H9 (cell line): ENCODE measurements around the gene CCDC63. TPM values are rescaled to one million over a fixed set of nuclear protein-coding genes. Genes with fewer than 3 reads are reported as not detected.
A peak's percentile ranks its signal among the peaks of the same experiment; 100 is the strongest.

Experiments
- DNase-seq: peaks from one replicate; pipeline ENCODE4 v3.0.0-alpha.2; 2017
- H2AFZ ChIP-seq: one replicate; pipeline ENCODE4 v1.6.1; 2013; ENCODE audit warnings: mild to moderate bottlenecking, low read length, control low read depth, moderate library complexity
- H2AK5ac ChIP-seq: 2 replicates; pipeline ENCODE4 v1.6.1; 2013; ENCODE audit warnings: low read length, control low read depth, mixed read lengths; ENCODE audit not compliant: insufficient read length
- H2BK120ac ChIP-seq: one replicate; pipeline ENCODE4 v1.6.1; 2013; ENCODE audit warnings: low read depth, mild to moderate bottlenecking, low read length, control low read depth, inconsistent platforms; ENCODE audit not compliant: poor library complexity, severe bottlenecking
- H2BK12ac ChIP-seq: 2 replicates; pipeline ENCODE4 v1.6.1; 2013; ENCODE audit warnings: low read length, control low read depth, mixed read lengths, low read depth; ENCODE audit not compliant: insufficient read length
- H2BK15ac ChIP-seq: 2 replicates; pipeline ENCODE4 v1.6.1; 2013; ENCODE audit warnings: low read depth, low read length, control low read depth
- H2BK20ac ChIP-seq: one replicate; pipeline ENCODE4 v1.6.1; 2013; ENCODE audit warnings: low read depth, mild to moderate bottlenecking, low read length, control low read depth, inconsistent platforms; ENCODE audit not compliant: poor library complexity, severe bottlenecking
- H2BK5ac ChIP-seq: 2 replicates; pipeline ENCODE4 v1.6.1; 2013; ENCODE audit warnings: low read length, control low read depth, mixed read lengths; ENCODE audit not compliant: insufficient read length
- H3K14ac ChIP-seq: 2 replicates; pipeline ENCODE4 v1.6.1; 2013; ENCODE audit warnings: low read length, control low read depth; ENCODE audit not compliant: insufficient read depth
- H3K18ac ChIP-seq: 2 replicates; pipeline ENCODE4 v1.6.1; 2013; ENCODE audit warnings: low read depth, mild to moderate bottlenecking, mixed read lengths, low read length, control low read depth; ENCODE audit not compliant: insufficient read length
- H3K23ac ChIP-seq: 2 replicates; pipeline ENCODE4 v1.6.1; 2013; ENCODE audit warnings: low read length, control low read depth, mixed read lengths, low read depth; ENCODE audit not compliant: insufficient read length
- H3K23me2 ChIP-seq: 2 replicates; pipeline ENCODE4 v1.6.1; 2013; ENCODE audit warnings: low read depth, mild to moderate bottlenecking, mixed read lengths, low read length, control low read depth; ENCODE audit not compliant: insufficient read length, poor library complexity, severe bottlenecking
- H3K27ac ChIP-seq: 2 replicates; pipeline ENCODE4 v1.5.1; 2013; ENCODE audit warnings: low read length, control low read depth, mixed read lengths, low read depth; ENCODE audit not compliant: insufficient read length
- H3K27me3 ChIP-seq: 2 replicates; pipeline ENCODE4 v1.6.1; 2013; ENCODE audit warnings: low read length, control low read depth, inconsistent platforms; ENCODE audit not compliant: insufficient read depth
- H3K4ac ChIP-seq: 2 replicates; pipeline ENCODE4 v1.6.1; 2013; ENCODE audit warnings: low read depth, mild to moderate bottlenecking, control low read depth, inconsistent platforms, low read length, moderate library complexity
- H3K4me1 ChIP-seq: 2 replicates; pipeline ENCODE4 v1.6.1; 2013; ENCODE audit warnings: low read length, control low read depth, inconsistent platforms; ENCODE audit not compliant: insufficient read depth
- H3K4me2 ChIP-seq: 2 replicates; pipeline ENCODE4 v1.6.1; 2013; ENCODE audit warnings: low read length, control low read depth, mixed read lengths; ENCODE audit not compliant: insufficient read length, insufficient read depth
- H3K56ac ChIP-seq: 2 replicates; pipeline ENCODE4 v1.6.1; 2013; ENCODE audit warnings: low read depth, mild to moderate bottlenecking, mixed read lengths, low read length, control low read depth; ENCODE audit not compliant: insufficient read length
- H3K79me1 ChIP-seq: 2 replicates; pipeline ENCODE4 v1.6.1; 2013; ENCODE audit warnings: low read depth, mild to moderate bottlenecking, moderate library complexity, low read length, control low read depth, inconsistent platforms; ENCODE audit not compliant: insufficient read depth, poor library complexity, severe bottlenecking
- H3K79me2 ChIP-seq: 2 replicates; pipeline ENCODE4 v1.6.1; 2013; ENCODE audit warnings: low read length, control low read depth, inconsistent platforms; ENCODE audit not compliant: insufficient read depth
- H3K9ac ChIP-seq: 2 replicates; pipeline ENCODE4 v1.6.1; 2013; ENCODE audit warnings: low read length, control low read depth, mixed read lengths; ENCODE audit not compliant: insufficient read length; ENCODE audit errors: extremely low read depth
- H3K9me3 ChIP-seq: one replicate; pipeline ENCODE4 v1.6.1; 2013; ENCODE audit warnings: low read depth, low read length, inconsistent platforms; ENCODE audit not compliant: control insufficient read depth
- H3T11ph ChIP-seq: one replicate; pipeline ENCODE4 v1.6.1; 2013; ENCODE audit warnings: mild to moderate bottlenecking, low read length, control low read depth, inconsistent platforms
- H4K20me1 ChIP-seq: one replicate; pipeline ENCODE4 v1.6.1; 2013; ENCODE audit not compliant: control insufficient read depth, insufficient read length, insufficient read depth
- H4K5ac ChIP-seq: 2 replicates; pipeline ENCODE4 v1.6.1; 2013; ENCODE audit warnings: low read depth, mild to moderate bottlenecking, mixed read lengths, low read length, control low read depth; ENCODE audit not compliant: insufficient read length
- H4K8ac ChIP-seq: replicated peaks from 2 replicates; pipeline ENCODE4 v1.6.1; 2013; ENCODE audit warnings: low read length, control low read depth, mixed read lengths, low read depth; ENCODE audit not compliant: insufficient read length
- H4K91ac ChIP-seq: 2 replicates; pipeline ENCODE4 v1.6.1; 2013; ENCODE audit warnings: low read depth, mild to moderate bottlenecking, moderate library complexity, mixed read lengths, low read length, control low read depth; ENCODE audit not compliant: insufficient read length
- H3K27ac Mint-ChIP-seq, 3 experiments: 2 replicates in 2 of 3; 3 replicates in 1 of 3; pipeline ENCODE4 v1.8.0; 2020 to 2021; ENCODE audit warnings: mixed read lengths in 3 of 3, mild to moderate bottlenecking in 1 of 3, moderate library complexity in 1 of 3
- H3K27me3 Mint-ChIP-seq: 2 replicates; pipeline ENCODE4 v1.8.0; 2021; ENCODE audit warnings: low read depth, mild to moderate bottlenecking, moderate library complexity, mixed read lengths
- H3K36me3 Mint-ChIP-seq, 3 experiments: 2 replicates in 2 of 3; 3 replicates in 1 of 3; pipeline ENCODE4 v1.8.0; 2020 to 2021; ENCODE audit warnings: low read depth in 3 of 3, mixed read lengths in 3 of 3; ENCODE audit not compliant: insufficient read depth in 1 of 3
- H3K4me1 Mint-ChIP-seq, 2 experiments: 2 replicates each; pipeline ENCODE4 v1.8.0; 2020; ENCODE audit warnings: mixed read lengths in 2 of 2
- H3K4me3 Mint-ChIP-seq, 2 experiments: 2 replicates in 1 of 2; 3 replicates in 1 of 2; pipeline ENCODE4 v1.8.0; 2020 to 2021; ENCODE audit warnings: mild to moderate bottlenecking in 2 of 2, mixed read lengths in 2 of 2, moderate library complexity in 1 of 2
- H3K9me3 Mint-ChIP-seq, 2 experiments: 2 replicates in 1 of 2; 3 replicates in 1 of 2; pipeline ENCODE4 v1.8.0; 2020; ENCODE audit warnings: mild to moderate bottlenecking in 2 of 2, mixed read lengths in 2 of 2, moderate library complexity in 1 of 2
- CTCF ChIP-seq: fragments of 200-600 bp; sonication (generic); conservative IDR thresholded peaks from 3 replicates; pipeline ENCODE4 v1.8.0; 2021; ENCODE audit warnings: antibody characterized with exemption, mild to moderate bottlenecking
- WGBS: extraction: QIAGEN DNeasy Blood & Tissue Kit; methylation state at CpG from one replicate; pipeline ENCODE4 v1.1.7; 2013; ENCODE audit warnings: missing lambda C conversion rate, low lambda C conversion rate, mixed read lengths; ENCODE audit not compliant: insufficient read length; ENCODE audit errors: extremely low coverage; 5-methylcytosine and 5-hydroxymethylcytosine counted together
- total RNA-seq: library from RNA; stranded (reverse); gene quantifications from 2 replicates; pipeline ENCODE4 v1.2.1, GENCODE V29; 2021

CCDC63 gene
- total RNA-seq, 1 experiment from 2014 or later, result 0.77 TPM

- Histone ChIP-seq H2BK15ac (no peak overlapping the region), H2AFZ (no peak overlapping the region), H2BK120ac (no peak overlapping the region), H2BK20ac (no peak overlapping the region), H3K79me1 (no peaks in the 10 kb centered on the region), H3K79me2 (no peaks in the 10 kb centered on the region), H3K18ac (no peak overlapping the region), H4K91ac (no peak overlapping the region), H3K9ac (no peak overlapping the region), H3K23me2 (no peaks in the 10 kb centered on the region), H3K56ac (no peak overlapping the region), H4K5ac (no peak overlapping the region), H3T11ph (no peak overlapping the region), H2BK12ac (no peak overlapping the region), H4K20me1 (no peaks in the 10 kb centered on the region), H2BK5ac (no peak overlapping the region), H3K14ac (no peak overlapping the region; the same call in 1 of the 2 replicates), H3K4ac (no peak overlapping the region), H3K27ac (no peak overlapping the region), H3K9me3 (no peaks in the 10 kb centered on the region), H3K23ac (no peak overlapping the region), H3K4me2 (no peak overlapping the region), H2AK5ac (no peak overlapping the region), H4K8ac (no peak overlapping the region), H3K27me3 (no peaks in the 10 kb centered on the region), H3K4me1 (peaks cover 3% of the 10 kb centered on the region; the same call in 1 of the 2 replicates)
- 0 out of 5 replicates have a peak, but pooled peaks cover 0 to 4% of the 10 kb centered on the region in 2 experiments for H3K9me3 Mint-ChIP-seq
- H3K27ac Mint-ChIP-seq, result no peak overlapping the region
- DNase-seq, result peak; percentile 62
- no CpG with 5 or more reads among the region's 11 CpGs for WGBS
- no peak overlapping the region for H3K4me3 Mint-ChIP-seq
- TF ChIP-seq CTCF, result peak; percentile 74
- H3K36me3 Mint-ChIP-seq, result no peaks in the 10 kb centered on the region; a peak in 1 of 7 replicates
- H3K27me3 Mint-ChIP-seq, result no peaks in the 10 kb centered on the region
- peaks cover 46 to 52% of the 10 kb centered on the region in 2 experiments for H3K4me1 Mint-ChIP-seq
Measured at GRCh38 chr12:110932046-110932445, 85.3 kb downstream of the CCDC63 start.
